A673 (cell line): ENCODE results near the gene MINDY2.

Source experiments
- EZH2 ChIP-seq: fragments of 200-600 bp; sonication (generic); IDR thresholded peaks from 2 replicates; pipeline ENCODE4 v1.6.1; 2017; ENCODE audit warnings: borderline replicate concordance, low read depth, mild to moderate bottlenecking, mixed read lengths, antibody characterized with exemption, low read length; ENCODE audit not compliant: poor library complexity, severe bottlenecking
- TF ChIP-seq, protein P1 (sequence below): fragments of 300-800, 200-600 bp; sonication (generic); conservative IDR thresholded peaks from 2 replicates; pipeline ENCODE4 v1.5.1; 2017; ENCODE audit warnings: low read depth, mild to moderate bottlenecking, antibody characterized with exemption, low read length, moderate library complexity, mixed read lengths

GRCh38 chr15:58788056-58788710 lies 17.1 kb downstream of the MINDY2 start:
- TF ChIP-seq, protein P1, sequence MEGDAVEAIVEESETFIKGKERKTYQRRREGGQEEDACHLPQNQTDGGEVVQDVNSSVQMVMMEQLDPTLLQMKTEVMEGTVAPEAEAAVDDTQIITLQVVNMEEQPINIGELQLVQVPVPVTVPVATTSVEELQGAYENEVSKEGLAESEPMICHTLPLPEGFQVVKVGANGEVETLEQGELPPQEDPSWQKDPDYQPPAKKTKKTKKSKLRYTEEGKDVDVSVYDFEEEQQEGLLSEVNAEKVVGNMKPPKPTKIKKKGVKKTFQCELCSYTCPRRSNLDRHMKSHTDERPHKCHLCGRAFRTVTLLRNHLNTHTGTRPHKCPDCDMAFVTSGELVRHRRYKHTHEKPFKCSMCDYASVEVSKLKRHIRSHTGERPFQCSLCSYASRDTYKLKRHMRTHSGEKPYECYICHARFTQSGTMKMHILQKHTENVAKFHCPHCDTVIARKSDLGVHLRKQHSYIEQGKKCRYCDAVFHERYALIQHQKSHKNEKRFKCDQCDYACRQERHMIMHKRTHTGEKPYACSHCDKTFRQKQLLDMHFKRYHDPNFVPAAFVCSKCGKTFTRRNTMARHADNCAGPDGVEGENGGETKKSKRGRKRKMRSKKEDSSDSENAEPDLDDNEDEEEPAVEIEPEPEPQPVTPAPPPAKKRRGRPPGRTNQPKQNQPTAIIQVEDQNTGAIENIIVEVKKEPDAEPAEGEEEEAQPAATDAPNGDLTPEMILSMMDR = no peak
- TF ChIP-seq EZH2 = no peak
